SW480 (cell line): ENCODE results near the gene B4GALT6.
"Not testable (repeated sequence)": the region's sequence is repeated elsewhere in the genome, so short reads cannot be mapped to it uniquely, and the experiment has no call there.

Experiments used
- DNase-seq: peaks from one replicate; pipeline ENCODE4 v3.0.0-alpha.2; 2016; ENCODE audit warnings: low spot score

The B4GALT6 gene

GRCh38 chr18:31684279-31685096 is at the start of gene B4GALT6:
Gene B4GALT6 (minus strand): TSS chr18:31684581. CDS start chr18:31684426, 155 bp downstream.
- DNase-seq: peak; percentile 38

GRCh38 chr18:31731628-31732027 is 47.2 kb upstream of the B4GALT6 start:
- no peak for DNase-seq

GRCh38 chr18:31729196-31729595 is 44.8 kb upstream of the B4GALT6 start:
- DNase-seq: not testable (repeated sequence)

- no peak for DNase-seq
Observed at GRCh38 chr18:31723990-31724711, 39.8 kb upstream of the B4GALT6 start.

GRCh38 chr18:31723639-31723989 is 39.2 kb upstream of the B4GALT6 start:
- DNase-seq: no peak

- DNase-seq: peak; percentile 31
Observed at GRCh38 chr18:31722369-31722957, 38.1 kb upstream of the B4GALT6 start.

- DNase-seq: no peak
Observed at GRCh38 chr18:31721601-31722000, 37.2 kb upstream of the B4GALT6 start.

GRCh38 chr18:31720867-31721266 is 36.5 kb upstream of the B4GALT6 start:
- no peak for DNase-seq

- DNase-seq: no peak
Observed at GRCh38 chr18:31719363-31720006, 35.1 kb upstream of the B4GALT6 start.

- DNase-seq: no peak
Observed at GRCh38 chr18:31718386-31718785, 34.0 kb upstream of the B4GALT6 start.

GRCh38 chr18:31716362-31716761 is 32.0 kb upstream of the B4GALT6 start:
- no peak for DNase-seq

GRCh38 chr18:31711365-31712172 is 27.2 kb upstream of the B4GALT6 start:
- no peak for DNase-seq

GRCh38 chr18:31710826-31711225 is 26.4 kb upstream of the B4GALT6 start:
- peak; percentile 3 for DNase-seq

GRCh38 chr18:31707815-31708214 is 23.4 kb upstream of the B4GALT6 start:
- no peak for DNase-seq

GRCh38 chr18:31702449-31702848 is 18.1 kb upstream of the B4GALT6 start:
- DNase-seq: no peak

- DNase-seq: no peak
Observed at GRCh38 chr18:31701744-31702143, 17.4 kb upstream of the B4GALT6 start.

- DNase-seq: no peak
Observed at GRCh38 chr18:31700990-31701389, 16.6 kb upstream of the B4GALT6 start.

GRCh38 chr18:31697351-31698298 is 13.2 kb upstream of the B4GALT6 start:
- DNase-seq: no peak

GRCh38 chr18:31695989-31696388 is 11.6 kb upstream of the B4GALT6 start:
- no peak for DNase-seq

- DNase-seq: no peak
Observed at GRCh38 chr18:31694297-31694696, 9.9 kb upstream of the B4GALT6 start.

GRCh38 chr18:31688606-31689005 is 4.2 kb upstream of the B4GALT6 start:
- no peak for DNase-seq
